Natural killer cell (primary cell): ENCODE measurements around the gene CHKB. TPM values are rescaled to one million over a fixed set of nuclear protein-coding genes. Genes with fewer than 3 reads are reported as not detected.

ENCODE experiments used
- ATAC-seq, 3 donors: fragments of 150-1000 bp in 2 of 3; fragments of 200-7000 bp in 1 of 3; cut with Tn5 transposase; 1 replicate in 1 of 3; 2 replicates in 2 of 3; pipeline ENCODE4 v1.10.0; 2021; ENCODE audit warnings: mild to moderate bottlenecking in 2 of 3, moderate library complexity in 2 of 3
- DNase-seq, 2 donors: peaks; one replicate each; pipeline versions ENCODE4 v3.0.0 to v3.0.0-alpha.2; 2013 to 2021; ENCODE audit warnings: mixed read lengths in 1 of 2
- H3K27ac ChIP-seq: one replicate; pipeline ENCODE4 v1.5.1; 2013; ENCODE audit warnings: mild to moderate bottlenecking, low read length
- H3K27me3 ChIP-seq: one replicate; pipeline ENCODE4 v1.6.1; 2013; ENCODE audit warnings: low read length; ENCODE audit not compliant: control insufficient read depth, insufficient read depth
- H3K36me3 ChIP-seq: one replicate; pipeline ENCODE4 v1.6.1; 2013; ENCODE audit warnings: low read length; ENCODE audit not compliant: control insufficient read depth, insufficient read depth
- H3K4me1 ChIP-seq: one replicate; pipeline ENCODE4 v1.6.1; 2013; ENCODE audit warnings: low read length; ENCODE audit not compliant: control insufficient read depth, insufficient read depth
- H3K4me3 ChIP-seq: one replicate; pipeline ENCODE4 v1.5.1; 2013; ENCODE audit warnings: low read length
- H3K9me3 ChIP-seq: one replicate; pipeline ENCODE4 v1.6.1; 2013; ENCODE audit warnings: low read length; ENCODE audit not compliant: control insufficient read depth, insufficient read depth
- H3K27ac Mint-ChIP-seq, 2 donors: one replicate each; pipeline ENCODE4 v1.8.0; 2022; ENCODE audit warnings: mild to moderate bottlenecking in 2 of 2, mixed read lengths in 2 of 2, moderate library complexity in 1 of 2
- H3K27me3 Mint-ChIP-seq, 2 donors: one replicate each; pipeline ENCODE4 v1.8.0; 2022; ENCODE audit warnings: low read depth in 2 of 2, mixed read lengths in 2 of 2
- H3K36me3 Mint-ChIP-seq: one replicate; pipeline ENCODE4 v1.8.0; 2022; ENCODE audit warnings: mixed read lengths
- H3K4me1 Mint-ChIP-seq, 2 donors: one replicate each; pipeline ENCODE4 v1.8.0; 2022; ENCODE audit warnings: mixed read lengths in 2 of 2
- H3K4me3 Mint-ChIP-seq: one replicate; pipeline ENCODE4 v1.8.0; 2022; ENCODE audit warnings: mild to moderate bottlenecking, moderate library complexity, mixed read lengths
- H3K9me3 Mint-ChIP-seq, 2 donors: one replicate each; pipeline ENCODE4 v1.8.0; 2022; ENCODE audit warnings: mixed read lengths in 2 of 2
- WGBS: methylation state at CpG from one replicate; pipeline ENCODE4 v1.1.7; 2013; ENCODE audit warnings: missing lambda C conversion rate; ENCODE audit not compliant: insufficient coverage; 5-methylcytosine and 5-hydroxymethylcytosine counted together
- intact Hi-C: fragments of 100-400 bp; cut with micrococcal nuclease; formaldehyde crosslinking; loops from one replicate; pipeline ENCODE4 v1.14.2; 2022
- total RNA-seq, 4 donors: library from RNA; stranded (reverse); fragments of 120-200 nt in 1 of 4; gene quantifications; one replicate each; pipeline versions ENCODE4 v1.2.3 to v1.2.4, GENCODE V29; 2013 to 2022
- TF ChIP-seq, protein P1 (sequence below): fragments of 200-600 bp; IDR thresholded peaks from one replicate; pipeline ENCODE4 v1.8.0; 2022; ENCODE audit warnings: antibody characterized with exemption

CHKB gene
- total RNA-seq, 3 donors from 2014 or later (not counting 1 experiment from before 2014, with no cell fraction given) = 166 to 204 (median 180) TPM

- H3K4me1 ChIP-seq = peaks cover 51% of the 10 kb centered on the region
- no peak overlapping the region for H3K4me3 Mint-ChIP-seq
- no peaks in the 10 kb centered on the region for H3K27me3 ChIP-seq
- H3K4me1 Mint-ChIP-seq = peaks cover 27 to 47% of the 10 kb centered on the region in 2 donors
- intact Hi-C loops = loop anchor here (5.0 kb wide), 1 partner anchor 41 kb away; the partner anchor contains the start of gene CHKB
- peaks cover 0 to 3% of the 10 kb centered on the region in 2 donors for H3K27me3 Mint-ChIP-seq
- no peaks in the 10 kb centered on the region for H3K9me3 ChIP-seq
- 91% methylated on average over 16 of the region's 16 CpGs for WGBS
- no peaks in the 10 kb centered on the region for H3K36me3 Mint-ChIP-seq
- H3K9me3 Mint-ChIP-seq = no peaks in the 10 kb centered on the region
- peak overlapping the region; percentile 84 for H3K27ac ChIP-seq
- no peak for DNase-seq
- H3K4me3 ChIP-seq = no peak overlapping the region
- TF ChIP-seq, protein P1, sequence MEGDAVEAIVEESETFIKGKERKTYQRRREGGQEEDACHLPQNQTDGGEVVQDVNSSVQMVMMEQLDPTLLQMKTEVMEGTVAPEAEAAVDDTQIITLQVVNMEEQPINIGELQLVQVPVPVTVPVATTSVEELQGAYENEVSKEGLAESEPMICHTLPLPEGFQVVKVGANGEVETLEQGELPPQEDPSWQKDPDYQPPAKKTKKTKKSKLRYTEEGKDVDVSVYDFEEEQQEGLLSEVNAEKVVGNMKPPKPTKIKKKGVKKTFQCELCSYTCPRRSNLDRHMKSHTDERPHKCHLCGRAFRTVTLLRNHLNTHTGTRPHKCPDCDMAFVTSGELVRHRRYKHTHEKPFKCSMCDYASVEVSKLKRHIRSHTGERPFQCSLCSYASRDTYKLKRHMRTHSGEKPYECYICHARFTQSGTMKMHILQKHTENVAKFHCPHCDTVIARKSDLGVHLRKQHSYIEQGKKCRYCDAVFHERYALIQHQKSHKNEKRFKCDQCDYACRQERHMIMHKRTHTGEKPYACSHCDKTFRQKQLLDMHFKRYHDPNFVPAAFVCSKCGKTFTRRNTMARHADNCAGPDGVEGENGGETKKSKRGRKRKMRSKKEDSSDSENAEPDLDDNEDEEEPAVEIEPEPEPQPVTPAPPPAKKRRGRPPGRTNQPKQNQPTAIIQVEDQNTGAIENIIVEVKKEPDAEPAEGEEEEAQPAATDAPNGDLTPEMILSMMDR = no peak
- no peak for ATAC-seq
- H3K27ac Mint-ChIP-seq = peak overlapping the region in 1 of 2 donors; percentile 83
- no peaks in the 10 kb centered on the region for H3K36me3 ChIP-seq
Observed at GRCh38 chr22:50622723-50623327, 40.2 kb upstream of the CHKB start.

- Mint-ChIP-seq H3K27ac (peak overlapping the region; percentile 83 to 90), H3K9me3 (no peaks in the 10 kb centered on the region), H3K27me3 (peaks cover 0 to 3% of the 10 kb centered on the region in 2 donors), H3K4me3 (peak overlapping the region; percentile 92), H3K36me3 (no peaks in the 10 kb centered on the region), H3K4me1 (peaks cover 27 to 40% of the 10 kb centered on the region in 2 donors)
- H3K4me3 ChIP-seq = peak overlapping the region; percentile 42
- peak in 1 of 2 donors; percentile 66 for DNase-seq
- intact Hi-C loops = loop anchor here (1.0 to 5.0 kb wide), 3 partner anchors 40 to 113 kb away; partner anchors contain the start of genes CHKB and NCAPH2
- TF ChIP-seq, protein P1 = peak; percentile 21
- no peaks in the 10 kb centered on the region for H3K36me3 ChIP-seq
- 11% methylated on average over 17 of the region's 18 CpGs for WGBS
- H3K4me1 ChIP-seq = peaks cover 44% of the 10 kb centered on the region
- H3K27me3 ChIP-seq = no peaks in the 10 kb centered on the region
- H3K27ac ChIP-seq = peak overlapping the region; percentile 84
- no peaks in the 10 kb centered on the region for H3K9me3 ChIP-seq
- no peak for ATAC-seq
Observed at GRCh38 chr22:50621948-50622722, 39.5 kb upstream of the CHKB start.

DNA sequence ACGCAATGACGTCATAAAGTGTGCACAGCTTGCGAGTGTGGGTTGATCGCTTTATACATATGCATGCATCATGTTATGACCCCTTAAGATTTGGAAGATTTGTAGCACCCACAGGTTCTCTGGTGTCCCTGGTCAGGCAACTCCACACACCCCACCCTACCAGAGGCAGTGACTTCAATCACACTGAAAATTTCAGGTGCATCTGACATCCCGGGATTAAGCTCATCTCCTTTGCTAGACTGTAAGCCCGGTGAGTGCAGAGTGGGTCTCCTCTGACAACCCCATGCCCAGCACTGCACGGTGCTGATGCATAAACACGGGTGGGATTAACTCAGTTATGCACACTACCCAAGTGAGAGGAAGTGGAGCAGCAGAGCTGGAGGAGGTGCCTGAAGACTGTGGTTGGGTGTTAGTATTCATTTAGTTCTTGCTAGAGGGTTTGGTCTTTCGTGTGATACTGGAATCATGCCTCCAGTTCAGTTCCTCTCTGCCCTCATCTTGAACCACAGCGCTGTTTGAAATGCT is 38.8 kb upstream of the CHKB start:
- peaks cover 0 to 3% of the 10 kb centered on the region in 2 donors for H3K27me3 Mint-ChIP-seq
- H3K36me3 Mint-ChIP-seq = no peaks in the 10 kb centered on the region
- no peaks in the 10 kb centered on the region for H3K9me3 ChIP-seq
- H3K27ac Mint-ChIP-seq = peak overlapping the region; percentile 83 to 90
- WGBS = 6% methylated on average over 10 of the region's 10 CpGs
- intact Hi-C loops = loop anchor here (1.0 to 5.0 kb wide), 3 partner anchors 39 to 113 kb away; partner anchors contain the start of genes CHKB and NCAPH2
- ATAC-seq (peak; percentile 63 to 73 (median 66)), DNase-seq (peak; percentile 33 to 80)
- peak overlapping the region; percentile 92 for H3K4me3 Mint-ChIP-seq
- TF ChIP-seq, protein P1 = no peak
- H3K36me3 ChIP-seq = no peaks in the 10 kb centered on the region
- peaks cover 37% of the 10 kb centered on the region for H3K4me1 ChIP-seq
- H3K4me1 Mint-ChIP-seq = peaks cover 27 to 37% of the 10 kb centered on the region in 2 donors
- H3K4me3 ChIP-seq = peak overlapping the region; percentile 42
- H3K9me3 Mint-ChIP-seq = no peaks in the 10 kb centered on the region
- no peaks in the 10 kb centered on the region for H3K27me3 ChIP-seq
- peak overlapping the region; percentile 84 for H3K27ac ChIP-seq
